HUES48 (cell line): ENCODE results near the gene GNE.
"Not testable (repeated sequence)": the region's sequence is repeated elsewhere in the genome, so short reads cannot be mapped to it uniquely, and the experiment has no call there.

Experiments
- H3K27ac ChIP-seq: one replicate; pipeline ENCODE4 v1.7.0; 2013; ENCODE audit warnings: low read depth, low read length, inconsistent platforms
- H3K27me3 ChIP-seq: 2 replicates; pipeline ENCODE4 v1.6.1; 2013; ENCODE audit warnings: mild to moderate bottlenecking, low read length; ENCODE audit not compliant: control insufficient read depth, insufficient read depth
- H3K36me3 ChIP-seq: 2 replicates; pipeline ENCODE4 v1.6.1; 2013; ENCODE audit warnings: low read length; ENCODE audit not compliant: control insufficient read depth, insufficient read depth
- H3K4me1 ChIP-seq: 2 replicates; pipeline ENCODE4 v1.6.1; 2013; ENCODE audit warnings: mild to moderate bottlenecking, low read length; ENCODE audit not compliant: control insufficient read depth, insufficient read depth
- H3K4me3 ChIP-seq: 2 replicates; pipeline ENCODE4 v1.5.1; 2013; ENCODE audit warnings: mild to moderate bottlenecking, low read depth, low read length
- H3K9ac ChIP-seq: 2 replicates; pipeline ENCODE4 v1.6.1; 2013; ENCODE audit warnings: mild to moderate bottlenecking, low read depth, low read length, moderate library complexity
- H3K9me3 ChIP-seq: 2 replicates; pipeline ENCODE4 v1.6.1; 2013; ENCODE audit warnings: low read length; ENCODE audit not compliant: control insufficient read depth, insufficient read depth

GNE gene

DNA sequence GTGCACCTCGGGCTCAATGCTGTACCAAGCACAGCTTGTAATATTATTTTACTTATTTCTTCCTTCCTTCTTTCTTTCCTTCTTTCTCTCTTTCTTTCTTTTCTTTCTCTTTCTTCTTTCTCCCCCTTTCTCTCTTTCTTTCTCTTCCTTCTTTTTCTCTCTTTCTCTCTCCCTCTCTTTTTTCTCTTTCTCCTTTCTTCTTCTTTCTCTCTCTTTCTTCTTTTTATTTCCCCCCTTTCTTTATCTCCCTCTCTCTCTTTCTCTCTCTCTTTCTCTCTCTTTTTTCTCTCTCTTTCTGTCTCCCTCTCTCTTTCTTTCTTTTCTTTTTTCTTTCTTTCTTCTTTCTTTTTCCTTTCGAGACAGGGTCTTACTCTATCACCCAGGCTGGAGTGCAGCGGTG lies 32.7 kb upstream of the GNE start:
- H3K4me1 ChIP-seq: peaks cover 5% of the 10 kb centered on the region; the same call in 1 of the 2 replicates
- H3K36me3 ChIP-seq: no peaks in the 10 kb centered on the region
- no peaks in the 10 kb centered on the region for H3K27me3 ChIP-seq
- H3K9me3 ChIP-seq: no peaks in the 10 kb centered on the region
- no peak overlapping the region for H3K9ac ChIP-seq
- H3K4me3 ChIP-seq: no peak overlapping the region
- H3K27ac ChIP-seq: no peak overlapping the region

DNA sequence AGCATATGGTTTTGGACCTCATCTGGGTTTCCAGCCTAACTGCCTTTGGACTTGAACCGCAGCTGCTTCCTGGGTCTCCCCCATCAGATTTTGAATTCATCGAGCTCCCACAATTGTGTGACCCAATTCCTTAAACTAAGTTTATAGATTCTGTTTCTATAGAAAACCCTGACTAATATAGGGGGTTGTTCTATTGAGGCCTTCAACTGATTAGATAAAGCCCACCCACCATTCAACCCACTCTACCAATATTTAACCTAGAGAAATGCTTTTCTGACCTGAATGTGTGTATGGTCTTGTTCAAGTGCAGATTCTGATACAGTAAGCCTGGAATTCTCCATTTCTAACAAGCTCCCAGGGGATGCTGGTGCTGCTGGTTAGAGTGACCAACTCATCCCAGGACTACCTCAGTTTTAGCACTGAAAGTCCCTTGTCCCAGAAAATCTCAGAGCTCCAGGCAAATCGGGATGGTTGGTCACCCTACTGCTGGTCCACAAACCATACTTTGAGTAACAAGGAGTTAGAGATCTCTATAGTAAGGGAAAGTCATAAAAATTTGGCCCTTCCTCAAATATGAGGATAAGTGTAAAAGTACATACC lies 31.7 kb upstream of the GNE start:
- no peaks in the 10 kb centered on the region for H3K9me3 ChIP-seq
- no peak overlapping the region for H3K9ac ChIP-seq
- H3K27ac ChIP-seq: no peak overlapping the region
- H3K36me3 ChIP-seq: no peaks in the 10 kb centered on the region
- H3K4me1 ChIP-seq: peaks cover 5% of the 10 kb centered on the region; the same call in 1 of the 2 replicates
- no peaks in the 10 kb centered on the region for H3K27me3 ChIP-seq
- H3K4me3 ChIP-seq: no peak overlapping the region

DNA sequence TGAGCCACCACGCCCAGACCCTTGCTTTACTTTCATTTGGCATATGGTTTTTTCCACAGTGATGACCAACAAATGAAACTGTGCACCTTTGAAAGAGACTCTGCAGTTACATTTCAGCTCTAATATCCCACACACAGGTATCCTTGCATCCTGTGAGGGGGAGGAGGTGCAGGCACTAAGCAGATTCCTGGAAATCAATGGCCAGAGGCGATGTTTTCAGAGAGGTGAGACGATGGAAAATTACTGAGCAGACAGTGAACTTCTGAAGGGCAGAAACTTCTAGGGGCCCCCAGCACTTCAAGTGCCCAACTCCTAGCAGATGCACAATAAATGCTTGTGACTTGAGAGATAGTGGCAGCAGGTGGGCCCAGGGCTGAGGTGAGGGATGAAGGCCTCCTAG lies 29.8 kb upstream of the GNE start:
- Histone ChIP-seq H3K9me3 (no peaks in the 10 kb centered on the region), H3K27me3 (no peaks in the 10 kb centered on the region), H3K36me3 (no peaks in the 10 kb centered on the region), H3K4me1 (peaks cover 5% of the 10 kb centered on the region; the same call in 1 of the 2 replicates), H3K4me3 (no peak overlapping the region), H3K9ac (no peak overlapping the region), H3K27ac (no peak overlapping the region)

DNA sequence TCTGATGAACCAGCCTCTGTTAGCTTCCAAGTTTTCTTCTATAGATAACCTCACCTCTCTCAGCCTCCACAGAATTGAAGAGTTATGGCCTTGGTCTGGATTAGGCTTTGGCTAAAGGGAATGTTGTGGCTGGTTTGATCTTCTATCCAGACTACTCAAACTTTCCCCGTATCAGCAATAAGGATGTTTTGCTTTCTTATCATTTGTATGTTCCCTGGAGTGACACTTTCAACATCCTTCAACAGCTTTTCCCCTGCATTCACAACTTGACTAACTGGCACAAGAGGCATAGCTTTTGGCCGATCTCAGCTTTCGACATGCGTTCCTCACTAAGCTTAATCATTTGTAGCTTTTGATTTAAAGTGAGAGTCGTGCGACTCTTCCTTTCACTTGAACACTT lies 28.1 kb upstream of the GNE start:
- no peak overlapping the region for H3K4me3 ChIP-seq
- H3K9me3 ChIP-seq: no peaks in the 10 kb centered on the region
- no peaks in the 10 kb centered on the region for H3K4me1 ChIP-seq
- no peaks in the 10 kb centered on the region for H3K36me3 ChIP-seq
- H3K9ac ChIP-seq: no peak overlapping the region
- no peaks in the 10 kb centered on the region for H3K27me3 ChIP-seq
- H3K27ac ChIP-seq: no peak overlapping the region

DNA sequence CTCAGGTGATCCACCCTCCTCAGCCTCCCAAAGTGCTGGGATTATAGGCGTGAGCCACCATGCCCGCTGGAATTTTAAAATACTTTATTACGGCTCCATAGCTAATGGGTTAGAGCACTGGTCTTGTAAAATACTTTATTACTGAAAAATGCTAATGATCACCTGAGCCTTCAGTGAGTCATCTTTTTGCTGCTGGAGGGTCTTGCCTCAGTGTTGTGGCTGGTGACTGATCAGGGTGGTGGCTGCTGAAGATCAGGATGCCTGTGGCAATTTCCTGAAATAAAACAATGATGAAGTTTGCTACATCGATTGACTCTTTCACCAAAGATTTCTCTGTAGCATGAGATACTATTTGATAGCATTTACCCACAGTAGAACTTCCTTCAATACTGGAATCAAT lies 26.0 kb upstream of the GNE start:
- H3K27ac ChIP-seq: no peak overlapping the region
- H3K4me1 ChIP-seq: no peaks in the 10 kb centered on the region
- no peaks in the 10 kb centered on the region for H3K9me3 ChIP-seq
- H3K36me3 ChIP-seq: no peaks in the 10 kb centered on the region
- H3K27me3 ChIP-seq: no peaks in the 10 kb centered on the region
- H3K9ac ChIP-seq: no peak overlapping the region
- H3K4me3 ChIP-seq: no peak overlapping the region

DNA sequence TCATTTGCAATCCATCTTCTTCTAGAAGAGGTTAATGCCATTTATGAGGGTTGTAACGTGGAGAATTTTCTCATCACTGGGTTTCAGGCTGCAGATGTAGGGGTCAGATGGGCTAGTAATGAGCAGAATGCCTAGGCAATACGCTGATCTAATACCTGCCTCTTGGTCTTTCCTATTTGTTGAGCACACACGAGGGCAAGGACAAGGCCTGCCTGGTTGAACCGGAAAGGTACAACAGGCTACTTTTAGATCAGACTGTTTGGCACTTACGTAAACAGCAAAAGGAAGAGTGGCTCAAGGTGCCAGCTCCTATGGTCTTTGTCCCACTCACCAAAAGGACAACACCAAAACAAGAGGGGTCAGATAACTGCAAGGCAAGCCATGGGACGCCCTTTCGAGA lies 24.0 kb upstream of the GNE start:
- Histone ChIP-seq H3K9ac (no peak overlapping the region), H3K9me3 (no peaks in the 10 kb centered on the region), H3K27ac (no peak overlapping the region), H3K36me3 (no peaks in the 10 kb centered on the region), H3K4me3 (no peak overlapping the region), H3K4me1 (no peaks in the 10 kb centered on the region), H3K27me3 (no peaks in the 10 kb centered on the region)

DNA sequence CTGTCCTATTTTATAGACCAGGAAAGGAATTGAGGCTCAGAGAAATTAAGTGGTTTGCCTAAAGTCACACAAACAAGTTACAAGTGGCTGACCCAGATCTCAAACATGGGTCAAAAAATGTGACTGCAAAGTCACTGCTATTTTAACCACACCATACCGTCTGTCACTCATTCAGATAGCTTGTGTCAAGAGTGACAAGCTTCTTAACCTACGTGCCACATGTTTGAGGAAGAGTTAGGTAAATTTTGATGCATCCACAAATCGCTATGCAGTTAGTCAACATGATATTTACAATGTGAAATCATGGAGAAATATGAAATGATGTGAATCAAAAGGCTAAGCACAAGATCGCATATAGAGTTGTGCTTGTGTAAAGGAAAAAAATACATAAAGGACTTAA lies 22.7 kb upstream of the GNE start:
- no peak overlapping the region for H3K9ac ChIP-seq
- H3K36me3 ChIP-seq: no peaks in the 10 kb centered on the region
- no peak overlapping the region for H3K27ac ChIP-seq
- no peaks in the 10 kb centered on the region for H3K27me3 ChIP-seq
- no peak overlapping the region for H3K4me3 ChIP-seq
- H3K9me3 ChIP-seq: no peaks in the 10 kb centered on the region
- H3K4me1 ChIP-seq: no peaks in the 10 kb centered on the region

DNA sequence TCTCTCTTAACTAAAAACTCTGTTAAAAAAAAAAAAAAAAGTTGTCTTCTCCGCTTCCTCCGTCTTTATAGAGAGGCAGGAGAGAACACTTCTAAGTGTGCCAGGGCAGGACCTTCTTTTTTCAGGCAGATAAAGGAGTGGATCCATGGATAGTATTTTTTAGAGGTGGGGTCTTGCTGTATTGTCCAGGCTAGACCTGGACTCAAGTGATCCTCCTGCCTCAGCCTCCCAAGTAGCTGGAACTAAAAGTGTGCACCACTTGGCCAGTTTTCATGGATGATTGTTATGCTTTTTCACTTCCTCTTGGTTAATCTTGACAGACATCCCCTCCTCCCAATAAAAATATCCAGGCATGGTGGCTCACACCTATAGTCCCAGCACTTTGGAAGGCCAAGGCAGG lies 20.0 kb upstream of the GNE start:
- Histone ChIP-seq H3K36me3 (no peaks in the 10 kb centered on the region), H3K4me1 (no peaks in the 10 kb centered on the region), H3K27me3 (no peaks in the 10 kb centered on the region), H3K9me3 (no peaks in the 10 kb centered on the region), H3K9ac (no peak overlapping the region), H3K4me3 (no peak overlapping the region), H3K27ac (no peak overlapping the region)

DNA sequence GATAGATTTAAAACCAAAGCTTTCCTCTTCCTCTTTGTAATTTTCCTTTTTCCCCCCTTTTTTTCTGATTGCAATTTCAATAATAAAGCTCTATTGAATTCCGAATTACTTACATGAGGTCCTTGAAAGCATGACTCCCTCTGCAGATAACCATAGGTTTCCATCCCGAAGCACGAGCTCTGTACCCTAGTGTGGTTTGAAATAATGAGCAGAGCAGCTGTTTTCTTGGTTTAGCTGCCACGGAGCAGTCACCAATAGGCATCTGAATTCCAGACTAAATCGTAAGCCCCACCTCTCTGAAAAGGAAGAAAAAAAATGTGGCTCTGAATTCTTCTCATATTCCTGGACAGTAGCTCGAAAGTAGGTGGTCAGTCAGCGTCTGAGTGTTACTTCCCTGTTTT lies 18.5 kb upstream of the GNE start:
- H3K27me3 ChIP-seq: no peaks in the 10 kb centered on the region
- no peak overlapping the region for H3K9ac ChIP-seq
- no peaks in the 10 kb centered on the region for H3K4me1 ChIP-seq
- no peaks in the 10 kb centered on the region for H3K36me3 ChIP-seq
- no peak overlapping the region for H3K4me3 ChIP-seq
- H3K27ac ChIP-seq: no peak overlapping the region
- no peaks in the 10 kb centered on the region for H3K9me3 ChIP-seq

DNA sequence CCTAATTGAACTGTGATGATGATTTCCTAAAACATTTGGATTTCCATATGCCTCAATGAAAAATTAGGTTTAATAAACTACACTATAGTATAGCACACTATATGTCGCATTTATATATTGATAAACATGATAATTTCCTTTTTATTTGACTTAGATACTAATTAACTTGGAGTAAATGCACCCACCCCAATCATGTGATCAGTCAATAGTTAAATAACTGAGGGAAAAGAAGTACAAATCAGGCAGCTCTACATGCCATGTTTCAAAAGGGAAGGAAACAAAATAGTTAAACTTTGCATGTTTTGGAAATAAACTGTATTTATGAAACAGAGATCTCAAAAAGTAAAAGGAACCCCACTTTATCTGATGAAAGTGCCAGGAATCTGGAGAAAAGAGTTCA lies 18.0 kb upstream of the GNE start:
- Histone ChIP-seq H3K27ac (no peak overlapping the region), H3K36me3 (no peaks in the 10 kb centered on the region), H3K27me3 (no peaks in the 10 kb centered on the region), H3K4me3 (no peak overlapping the region), H3K9ac (no peak overlapping the region), H3K4me1 (no peaks in the 10 kb centered on the region), H3K9me3 (no peaks in the 10 kb centered on the region)

DNA sequence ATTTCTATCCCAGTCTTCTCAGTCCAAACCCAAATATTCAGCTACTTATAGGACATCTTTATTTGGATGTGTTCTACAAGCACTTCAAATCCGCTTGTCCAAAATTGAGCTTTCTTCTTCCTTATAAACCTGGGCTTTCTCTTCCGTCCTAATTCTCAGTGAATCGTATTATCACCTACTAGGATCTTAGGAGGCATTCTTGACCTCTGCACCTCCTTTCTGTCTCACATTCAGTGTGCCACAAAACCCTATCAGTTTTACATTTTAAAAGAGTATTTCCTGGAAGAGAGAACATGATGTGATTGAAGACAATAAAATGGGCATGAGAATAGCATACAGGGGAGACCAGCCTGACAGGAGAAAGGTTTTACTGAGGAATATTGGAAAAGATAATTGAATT lies 16.8 kb upstream of the GNE start:
- H3K4me3 ChIP-seq: no peak overlapping the region
- no peak overlapping the region for H3K27ac ChIP-seq
- no peaks in the 10 kb centered on the region for H3K9me3 ChIP-seq
- no peaks in the 10 kb centered on the region for H3K36me3 ChIP-seq
- no peaks in the 10 kb centered on the region for H3K27me3 ChIP-seq
- no peak overlapping the region for H3K9ac ChIP-seq
- H3K4me1 ChIP-seq: no peaks in the 10 kb centered on the region

DNA sequence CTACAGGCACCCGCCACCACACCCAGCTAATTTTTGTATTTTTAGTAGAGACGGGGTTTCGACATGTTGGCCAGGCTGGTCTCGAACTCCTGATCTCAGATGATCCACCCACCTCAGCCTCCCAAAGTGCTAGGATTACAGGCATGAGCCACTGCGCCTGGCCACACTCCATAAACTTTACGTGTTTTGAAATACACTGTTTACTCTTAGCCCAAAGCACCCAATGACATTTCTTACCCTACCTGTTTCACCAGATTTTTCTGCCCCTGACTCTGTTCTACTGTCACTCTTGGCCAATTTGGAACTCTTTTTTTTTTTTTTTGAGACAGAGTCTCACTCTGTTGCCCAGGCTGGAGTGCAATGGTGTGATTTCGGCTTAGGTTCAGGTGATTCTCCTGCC lies 15.1 kb upstream of the GNE start:
- H3K4me1 ChIP-seq, H3K27me3 ChIP-seq, H3K9me3 ChIP-seq, H3K4me3 ChIP-seq, H3K27ac ChIP-seq, H3K9ac ChIP-seq, H3K36me3 ChIP-seq: not testable (repeated sequence)
